Hematopoietic multipotent progenitor cell treated with erythropoietin and hydrocortisone succinate and interleukin-3 and kit ligand, for 8 days (in vitro differentiated cells): ENCODE measurements around the gene DEAF1.
A peak's percentile ranks its signal among the peaks of the same experiment; 100 is the strongest.

ENCODE experiments used
- DNase-seq: peaks from one replicate; pipeline ENCODE4 v3.0.0-alpha.2; 2015

Gene DEAF1

DNA sequence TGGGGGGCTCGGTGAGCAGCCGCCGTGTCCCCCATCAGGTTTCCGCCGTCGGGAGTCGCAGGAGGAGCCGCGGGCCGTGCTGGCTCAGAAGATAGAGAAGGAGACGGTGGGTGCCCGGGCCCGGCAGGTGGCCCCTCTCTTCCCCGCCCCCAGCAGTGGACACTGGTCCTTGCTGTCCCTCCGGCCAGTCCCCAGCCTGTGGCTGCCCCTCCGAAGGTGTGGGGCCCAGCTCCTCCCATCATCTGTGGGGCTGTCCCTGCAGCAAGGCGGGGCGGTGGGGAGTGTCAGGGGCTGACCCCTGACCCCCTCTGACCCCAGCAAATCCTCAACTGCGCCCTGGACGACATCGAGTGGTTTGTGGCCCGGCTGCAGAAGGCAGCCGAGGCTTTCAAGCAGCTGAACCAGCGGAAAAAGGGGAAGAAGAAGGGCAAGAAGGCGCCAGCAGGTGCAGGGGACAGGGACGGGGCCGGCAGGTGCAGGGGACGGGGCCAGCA is 26.3 kb upstream of the DEAF1 start:
- DNase-seq: no peak

DNA sequence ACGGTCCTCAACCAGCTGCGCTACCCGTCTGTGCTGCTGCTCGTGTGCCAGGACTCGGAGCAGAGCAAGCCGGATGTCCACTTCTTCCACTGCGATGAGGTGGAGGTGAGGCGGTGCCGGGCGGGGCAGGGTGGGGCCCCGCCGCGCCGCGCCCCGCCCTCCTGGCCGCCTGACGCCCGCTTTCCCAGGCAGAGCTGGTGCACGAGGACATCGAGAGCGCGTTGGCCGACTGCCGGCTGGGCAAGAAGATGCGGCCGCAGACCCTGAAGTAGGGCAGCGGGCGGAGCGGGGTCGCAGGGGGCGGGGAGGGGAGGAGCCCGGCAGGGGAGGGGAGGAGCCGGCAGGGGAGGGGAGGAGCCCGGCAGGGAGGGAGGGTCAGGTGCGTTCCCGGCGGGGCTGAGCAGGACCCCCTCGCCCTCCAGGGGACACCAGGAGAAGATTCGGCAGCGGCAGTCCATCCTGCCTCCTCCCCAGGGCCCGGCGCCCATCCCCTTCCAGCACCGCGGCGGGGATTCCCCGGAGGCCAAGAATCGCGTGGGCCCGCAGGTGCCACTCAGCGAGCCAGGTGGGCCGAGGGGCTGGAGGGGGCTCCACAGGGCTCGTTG is 25.7 kb upstream of the DEAF1 start:
- no peak for DNase-seq

DNA sequence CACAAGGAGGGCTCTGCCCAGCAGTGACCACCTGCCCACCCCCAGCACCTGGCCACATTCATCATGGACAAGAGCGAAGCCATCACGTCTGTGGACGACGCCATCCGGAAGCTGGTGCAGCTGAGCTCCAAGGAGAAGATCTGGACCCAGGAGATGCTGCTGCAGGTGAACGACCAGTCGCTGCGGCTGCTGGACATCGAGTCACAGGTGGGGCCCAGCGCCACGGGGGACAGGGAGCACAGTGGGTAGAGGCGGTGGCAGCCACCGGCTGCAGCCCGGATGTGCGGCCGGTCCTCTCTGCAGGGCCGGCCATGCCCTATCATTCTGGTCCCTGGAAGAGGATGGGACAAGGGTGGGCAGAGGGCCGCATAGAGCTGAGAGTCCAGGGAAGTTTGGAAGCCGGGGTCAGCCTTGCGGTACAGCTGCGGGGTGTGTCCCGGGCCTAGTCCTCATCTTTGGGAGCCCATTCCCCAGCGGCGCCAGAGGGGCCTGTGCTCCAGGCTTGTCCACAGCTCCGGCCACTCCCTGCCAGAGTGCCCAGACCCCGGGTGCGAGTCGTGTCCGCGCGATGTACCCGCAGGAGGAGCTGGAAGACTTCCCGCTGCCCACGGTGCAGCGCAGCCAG is 25.1 kb upstream of the DEAF1 start:
- no peak for DNase-seq

DNA sequence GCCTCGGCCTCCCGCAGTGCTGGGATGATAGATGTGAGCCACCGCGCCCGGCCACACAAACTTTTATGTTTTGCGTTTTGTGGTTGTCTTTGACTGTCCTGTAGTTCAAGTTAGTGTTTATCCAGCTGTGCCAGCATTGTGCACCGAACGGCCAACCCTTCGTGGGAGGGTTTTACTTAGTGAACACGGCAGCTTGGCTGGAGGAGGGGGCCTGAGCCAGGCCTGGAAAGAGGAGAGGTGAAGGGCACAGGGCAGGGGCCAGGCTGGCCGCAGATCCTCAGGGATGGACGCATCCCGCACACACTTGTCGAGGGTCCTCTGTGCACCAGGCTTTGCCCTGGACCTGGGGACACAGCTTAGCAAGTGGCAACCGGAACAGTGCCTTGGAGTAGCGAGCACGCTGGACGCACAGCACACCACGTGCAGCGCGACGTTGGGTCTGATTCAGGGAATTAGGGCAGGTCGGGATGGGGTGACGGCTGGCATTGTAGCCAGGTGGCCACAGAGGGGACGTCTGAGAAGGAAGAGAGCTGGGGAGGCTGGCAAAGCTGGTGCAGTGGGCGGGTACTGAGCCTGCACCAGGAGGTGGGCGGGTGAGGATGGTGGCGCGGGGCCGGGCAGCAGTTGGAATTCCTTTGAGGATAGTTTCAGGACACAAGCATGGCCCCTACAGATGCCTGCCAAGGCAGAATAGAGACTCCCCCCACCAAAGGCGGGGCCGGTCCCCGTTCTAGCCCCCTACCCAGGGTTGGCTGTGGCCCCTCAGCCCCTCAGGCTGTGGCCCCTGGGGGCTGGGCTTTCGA is 24.4 kb upstream of the DEAF1 start:
- no peak for DNase-seq

DNA sequence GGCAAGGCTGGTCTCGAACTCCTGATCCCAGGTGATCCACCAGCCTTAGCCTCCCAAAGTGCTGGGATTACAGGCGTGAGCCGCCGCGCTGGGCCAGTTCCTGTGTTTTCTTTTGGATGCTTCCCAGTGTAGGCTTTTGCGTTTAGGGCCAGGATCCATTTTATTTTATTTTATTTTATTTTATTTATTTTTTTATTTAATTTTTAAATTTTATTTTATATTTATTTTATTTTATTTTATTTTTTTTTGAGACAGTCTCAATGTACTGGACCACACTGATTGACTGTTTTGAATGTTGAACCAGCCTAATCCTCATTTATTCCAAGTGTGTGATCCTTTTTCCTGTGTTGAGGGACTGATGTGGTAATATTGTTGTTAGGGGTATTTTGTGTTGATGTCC is 19.4 kb upstream of the DEAF1 start:
- no peak for DNase-seq

DNA sequence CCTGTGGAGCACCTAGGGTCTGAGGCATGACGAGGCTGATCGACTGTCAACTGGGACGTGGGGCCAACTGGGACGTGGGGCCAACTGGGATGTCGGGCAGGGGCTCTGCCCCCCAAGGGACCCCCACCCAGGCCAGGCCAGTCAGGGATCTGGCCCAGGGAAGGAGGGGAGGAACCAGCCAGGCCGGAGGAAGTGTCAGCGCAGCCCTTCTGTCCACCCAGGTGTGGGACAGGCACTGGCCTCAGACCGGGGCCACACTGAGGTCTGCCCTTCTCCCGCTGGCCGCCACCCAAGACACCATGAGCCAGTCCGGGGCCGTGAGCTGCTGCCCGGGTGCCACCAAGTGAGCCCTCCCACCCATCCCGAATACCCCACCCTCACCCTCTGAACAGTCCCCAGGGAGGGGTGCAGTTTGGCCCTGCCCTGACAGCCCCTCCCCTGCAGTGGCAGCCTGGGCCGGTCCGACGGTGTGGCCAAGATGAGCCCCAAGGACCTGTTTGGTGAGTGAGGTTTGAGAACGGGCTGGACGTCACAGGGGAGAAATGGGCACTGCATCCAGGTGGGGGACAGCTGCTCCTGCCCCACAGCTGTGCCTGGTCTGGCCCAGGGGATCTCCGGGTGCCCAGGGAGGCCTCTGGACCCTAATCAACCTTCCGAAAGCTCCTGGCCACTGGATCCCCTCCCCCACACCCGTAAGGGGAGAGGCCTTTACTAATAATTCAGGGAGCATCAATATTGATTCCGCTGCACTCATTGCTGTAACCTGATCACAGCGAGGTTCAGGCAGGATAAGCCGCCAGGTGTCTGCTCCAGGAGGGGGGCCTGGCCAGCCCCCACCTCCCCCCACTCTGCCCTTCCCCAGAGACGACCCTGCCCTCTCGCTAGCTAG is 14.3 kb upstream of the DEAF1 start:
- no peak for DNase-seq

DNA sequence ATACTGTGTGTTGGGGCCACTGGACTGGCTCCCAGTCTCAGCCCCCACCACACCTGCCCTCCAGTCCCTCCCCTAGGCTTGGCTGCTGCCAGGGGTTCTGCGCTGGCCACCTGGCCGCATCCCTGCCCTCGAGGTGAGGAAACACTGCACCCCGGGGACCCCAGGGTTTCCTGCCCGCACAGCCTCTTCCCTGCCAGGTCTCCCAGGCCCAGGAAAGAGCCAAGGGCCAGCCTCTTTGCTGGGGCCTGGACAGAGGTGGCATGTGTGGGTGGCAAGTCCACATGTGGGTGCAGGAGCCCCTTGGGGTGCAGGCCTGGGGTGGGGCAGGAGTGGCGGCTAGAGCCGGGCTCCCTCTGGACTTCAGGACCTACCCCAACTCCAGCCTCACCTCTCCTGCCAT is 13.5 kb upstream of the DEAF1 start:
- no peak for DNase-seq

DNA sequence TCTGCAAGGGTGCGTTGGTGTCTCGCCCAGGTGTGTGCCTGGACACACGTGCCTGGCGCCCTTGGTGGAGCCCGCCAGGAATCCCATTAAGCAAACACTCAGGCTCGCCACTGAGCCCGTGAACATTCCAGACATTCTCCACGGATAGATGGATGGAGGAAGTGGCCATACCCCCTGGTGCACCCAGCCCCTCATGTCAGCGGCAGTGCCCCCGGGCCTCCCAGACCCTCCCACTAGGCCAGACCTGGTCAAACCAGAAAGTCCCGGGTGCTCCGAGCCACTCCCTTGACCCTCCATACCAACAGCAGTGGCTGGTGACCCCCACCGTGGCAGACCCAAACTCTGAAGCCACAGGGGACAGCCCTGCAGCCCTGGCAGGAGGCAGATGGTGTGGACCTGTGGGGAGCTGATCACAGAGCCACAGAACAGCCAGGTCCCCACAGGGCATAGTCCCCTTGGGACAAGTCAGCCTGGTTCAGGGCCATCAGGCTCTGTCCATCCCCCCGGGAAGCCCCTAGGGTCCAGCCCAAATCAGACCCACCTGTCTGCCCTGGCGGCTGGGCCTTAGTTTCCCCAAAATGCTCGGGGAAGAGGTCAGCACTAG is 12.9 kb upstream of the DEAF1 start:
- no peak for DNase-seq

DNA sequence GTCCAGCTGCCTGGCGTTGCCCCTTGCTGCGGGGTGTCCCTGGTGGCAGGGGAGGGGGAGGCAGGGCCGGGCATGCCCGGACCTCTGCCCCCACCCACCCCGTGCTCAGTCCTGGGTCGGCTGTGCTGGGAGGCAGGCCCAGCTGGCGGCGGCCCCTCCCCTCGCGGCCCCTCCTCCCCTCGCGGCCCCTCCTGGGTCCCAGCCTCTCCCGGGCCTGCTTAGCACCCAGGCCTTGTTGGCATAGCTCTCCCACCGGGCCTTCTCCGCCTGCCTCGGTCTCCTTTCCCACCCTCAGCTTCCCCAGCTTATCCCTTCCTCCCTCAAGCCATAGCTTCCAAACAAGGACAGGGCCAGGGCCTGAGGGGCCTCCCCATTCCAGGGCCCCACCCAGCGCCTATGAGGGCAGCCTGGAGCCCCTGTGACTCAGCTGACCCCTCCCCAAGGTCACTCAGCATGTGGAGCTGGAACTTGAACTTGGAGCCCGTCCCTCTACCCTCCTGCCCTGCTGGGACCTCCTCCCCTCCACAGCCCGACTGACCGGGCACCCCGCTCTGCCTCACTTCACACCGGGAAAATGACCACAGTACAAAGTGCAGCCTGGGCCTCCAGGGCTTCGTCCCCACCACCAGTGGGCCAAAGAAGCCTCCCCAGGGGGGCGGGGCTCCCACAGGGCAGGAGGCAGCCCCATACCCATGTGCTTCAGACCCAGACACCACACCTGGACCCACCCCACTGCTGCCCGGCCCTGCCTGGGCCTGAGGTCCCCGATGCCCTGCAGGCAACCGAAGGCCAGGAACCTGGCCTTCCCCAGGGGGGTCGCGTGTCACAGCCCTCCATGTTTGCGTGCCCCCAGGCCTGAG is 12.2 kb upstream of the DEAF1 start:
- no peak for DNase-seq

DNA sequence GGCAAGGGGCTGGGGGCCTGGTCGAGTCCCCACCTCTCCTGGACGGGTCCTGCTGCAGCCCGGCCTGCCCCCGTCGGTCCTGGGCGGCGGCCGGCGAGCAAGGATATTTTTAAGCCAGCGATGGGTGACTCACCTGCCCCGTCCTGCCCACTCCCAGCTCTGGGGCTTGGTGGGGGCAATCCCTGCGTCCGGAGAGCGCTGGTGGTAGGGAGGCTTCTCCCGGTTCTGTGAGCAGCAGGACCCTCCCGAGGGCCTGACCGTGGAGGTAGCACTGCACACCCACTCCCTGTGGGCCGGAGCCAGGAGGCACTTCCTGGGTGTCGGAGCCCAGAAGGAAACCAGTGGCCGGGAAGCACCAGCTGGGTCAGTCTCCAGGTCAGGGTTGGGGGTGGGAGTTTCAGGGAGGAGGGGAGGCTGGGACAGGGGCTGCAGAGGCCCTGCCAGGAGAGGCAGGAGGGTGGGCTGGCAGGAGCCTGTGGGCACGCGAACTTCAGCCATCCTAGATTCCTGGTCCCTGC is 11.5 kb upstream of the DEAF1 start:
- no peak for DNase-seq

DNA sequence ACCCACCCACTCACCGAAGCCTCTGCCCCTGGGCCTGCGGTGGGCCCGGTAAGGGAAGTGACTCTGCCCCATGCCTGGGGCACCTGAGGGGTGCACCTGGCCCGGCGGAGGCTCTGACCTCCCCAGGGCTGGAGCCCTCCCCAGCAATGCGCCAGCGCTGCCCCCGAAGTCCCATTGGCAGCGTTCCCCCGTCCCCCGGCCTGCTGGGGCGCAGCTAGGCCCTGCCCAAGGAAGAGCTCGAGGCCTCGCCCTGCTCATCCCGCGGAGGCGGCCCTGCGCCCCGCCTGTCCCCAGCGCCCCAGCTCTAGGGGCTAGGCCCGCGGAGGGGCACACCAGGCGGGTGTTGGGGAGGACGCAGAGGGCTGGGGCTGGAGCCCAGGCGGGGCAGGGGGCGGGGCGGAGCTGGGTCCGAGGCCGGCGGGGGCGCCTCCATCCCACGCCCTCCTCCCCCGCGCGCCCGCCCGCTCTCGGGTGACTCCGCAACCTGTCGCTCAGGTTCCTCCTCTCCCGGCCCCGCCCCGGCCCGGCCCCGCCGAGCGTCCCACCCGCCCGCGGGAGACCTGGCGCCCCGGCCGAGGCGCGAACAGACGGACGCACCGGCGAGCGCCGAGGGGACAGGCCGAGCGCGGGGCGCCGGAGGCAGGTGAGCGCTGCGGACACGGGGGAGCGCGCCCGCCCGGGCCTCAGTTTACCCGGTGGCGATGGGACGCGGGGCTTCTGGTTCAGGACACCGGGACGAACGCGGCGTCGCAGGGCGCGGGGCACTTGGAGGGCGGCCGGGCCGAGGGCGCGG is 10.8 kb upstream of the DEAF1 start, which contains the start of gene EPS8L2:
EPS8L2 (plus strand) TSS at position 586 of the 793 bp plus-strand sequence. CDS start 3,177 bp downstream, outside the sequence.
- no peak for DNase-seq

DNA sequence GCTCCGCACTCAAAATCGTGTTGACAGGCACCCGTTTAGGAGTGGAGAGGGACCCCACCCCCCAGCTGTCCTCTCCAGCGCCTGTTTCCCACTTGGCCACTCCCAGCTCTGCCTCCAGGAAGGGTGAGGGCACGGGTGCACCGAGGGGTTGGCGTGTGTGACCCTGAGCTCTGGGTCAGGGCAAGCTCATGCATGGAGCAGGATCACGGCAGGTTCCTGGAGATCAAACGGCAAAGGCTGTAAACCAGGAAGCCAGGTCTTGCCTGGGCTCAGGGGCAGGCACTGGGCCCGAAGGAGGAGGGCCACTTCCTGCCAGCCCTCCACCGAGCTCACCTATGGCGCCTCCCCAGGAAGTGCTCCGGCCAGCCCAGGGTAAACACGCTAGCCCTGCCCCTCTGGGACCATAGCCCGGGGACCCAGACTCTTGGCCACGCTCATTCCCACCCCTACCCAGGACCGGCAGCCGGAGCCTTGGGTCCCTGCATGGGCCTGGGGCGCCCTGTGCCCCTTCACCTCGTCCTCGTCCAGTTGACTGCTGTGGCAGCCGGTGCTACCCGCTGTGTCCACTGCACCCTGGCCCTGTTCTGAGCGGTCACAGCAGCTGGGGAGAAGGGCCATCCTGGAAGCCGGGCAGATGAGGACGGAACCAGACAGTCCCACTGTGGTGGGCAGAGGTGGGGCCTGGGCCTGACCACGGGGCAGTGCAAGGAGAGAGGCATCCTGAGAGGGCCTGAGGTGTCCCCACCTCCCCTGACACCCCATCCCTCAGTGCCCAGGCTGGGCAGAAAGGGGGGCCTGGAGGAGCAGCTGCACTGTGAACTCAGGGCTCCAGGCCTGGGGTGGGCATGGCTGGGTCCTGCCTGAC is 10.0 kb upstream of the DEAF1 start:
- DNase-seq: no peak

DNA sequence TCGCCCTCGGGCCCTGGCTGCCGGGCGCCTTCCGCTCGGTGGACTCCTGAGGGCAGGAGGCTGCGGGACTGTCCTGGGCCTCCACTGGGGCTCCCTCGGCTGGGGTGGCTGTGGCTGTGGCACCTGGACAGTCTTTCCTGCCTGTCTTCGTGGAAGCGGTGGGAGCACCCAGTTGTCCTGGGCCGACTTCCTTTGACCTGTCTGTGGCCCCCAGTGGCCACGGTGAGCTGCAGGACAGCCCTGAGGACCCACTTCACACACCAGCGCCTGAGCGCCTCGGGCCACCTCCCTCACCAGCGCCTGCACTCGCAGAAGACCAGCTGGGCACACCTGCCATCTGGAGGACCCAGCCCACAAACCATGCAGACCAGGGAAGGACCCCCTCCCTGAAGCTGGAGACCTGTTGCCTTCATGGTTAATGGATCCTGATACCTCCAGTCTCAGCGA is 9.2 kb upstream of the DEAF1 start:
- no peak for DNase-seq

DNA sequence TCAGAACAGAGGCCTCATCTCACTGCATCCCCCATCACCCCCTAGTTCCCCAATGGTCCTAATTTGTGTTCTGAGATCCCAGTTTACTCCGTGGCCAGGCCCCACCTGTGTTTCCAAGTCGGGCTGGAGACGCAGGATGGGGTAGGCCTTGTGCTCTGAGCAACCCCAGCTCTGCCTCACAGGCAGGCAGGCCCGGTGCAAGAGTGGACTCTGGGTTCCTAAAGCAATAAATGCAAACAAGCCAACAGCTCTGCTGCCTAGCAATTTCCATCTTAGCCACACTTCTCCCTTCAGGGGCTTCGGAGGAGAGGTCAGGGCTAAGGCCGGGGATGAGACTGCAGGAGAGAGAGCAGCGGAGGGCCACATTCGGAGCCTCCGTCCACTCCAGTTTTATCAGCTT is 8.5 kb upstream of the DEAF1 start:
- no peak for DNase-seq

DNA sequence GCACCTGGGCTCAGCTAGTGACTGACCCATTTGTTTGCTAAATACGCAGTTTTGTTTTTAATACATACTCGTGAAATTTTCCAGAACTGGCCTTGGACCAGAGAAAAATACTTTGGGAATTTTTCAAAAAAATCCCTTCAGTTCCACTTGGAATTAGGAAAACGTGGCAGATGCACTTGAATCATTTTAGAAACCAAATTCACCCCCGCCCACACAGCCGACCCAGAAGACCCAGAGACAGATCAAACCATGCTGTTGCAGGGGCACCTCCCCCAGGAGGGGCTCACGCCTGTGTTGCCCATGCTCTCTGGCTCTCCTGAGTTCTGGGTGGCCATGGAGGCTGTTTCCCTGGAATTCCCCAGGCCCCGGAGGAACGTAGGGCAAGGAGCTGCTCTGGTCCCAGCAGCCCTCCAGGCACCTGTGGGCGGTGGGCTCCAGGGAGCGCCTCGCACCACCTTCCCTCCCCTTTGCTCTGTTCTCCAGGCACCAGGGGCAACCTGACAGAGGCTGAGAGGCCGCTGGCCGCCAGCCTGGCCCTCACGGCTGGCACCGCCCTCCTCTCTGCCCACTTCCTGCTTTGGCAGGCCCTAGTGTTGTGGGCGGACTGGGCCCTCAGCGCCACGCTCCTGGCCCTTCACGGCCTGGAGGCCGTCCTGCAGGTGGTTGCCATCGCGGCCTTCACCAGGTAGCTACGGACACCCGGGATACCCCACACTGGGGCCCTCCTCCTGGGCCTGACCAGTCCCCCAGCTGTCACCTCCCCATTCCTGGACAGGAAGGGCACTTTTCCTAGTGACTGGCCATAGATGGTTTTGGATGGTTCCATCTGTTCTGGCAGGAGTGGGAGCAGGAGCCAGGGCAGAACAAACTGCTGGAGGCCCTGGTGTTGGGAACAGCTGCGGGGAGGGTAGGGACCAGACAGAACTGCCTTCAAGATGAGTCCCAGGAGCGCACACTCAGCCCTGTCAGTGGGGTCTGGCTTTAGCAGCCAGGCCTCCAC is 7.7 kb upstream of the DEAF1 start:
- peak; percentile 47 for DNase-seq

DNA sequence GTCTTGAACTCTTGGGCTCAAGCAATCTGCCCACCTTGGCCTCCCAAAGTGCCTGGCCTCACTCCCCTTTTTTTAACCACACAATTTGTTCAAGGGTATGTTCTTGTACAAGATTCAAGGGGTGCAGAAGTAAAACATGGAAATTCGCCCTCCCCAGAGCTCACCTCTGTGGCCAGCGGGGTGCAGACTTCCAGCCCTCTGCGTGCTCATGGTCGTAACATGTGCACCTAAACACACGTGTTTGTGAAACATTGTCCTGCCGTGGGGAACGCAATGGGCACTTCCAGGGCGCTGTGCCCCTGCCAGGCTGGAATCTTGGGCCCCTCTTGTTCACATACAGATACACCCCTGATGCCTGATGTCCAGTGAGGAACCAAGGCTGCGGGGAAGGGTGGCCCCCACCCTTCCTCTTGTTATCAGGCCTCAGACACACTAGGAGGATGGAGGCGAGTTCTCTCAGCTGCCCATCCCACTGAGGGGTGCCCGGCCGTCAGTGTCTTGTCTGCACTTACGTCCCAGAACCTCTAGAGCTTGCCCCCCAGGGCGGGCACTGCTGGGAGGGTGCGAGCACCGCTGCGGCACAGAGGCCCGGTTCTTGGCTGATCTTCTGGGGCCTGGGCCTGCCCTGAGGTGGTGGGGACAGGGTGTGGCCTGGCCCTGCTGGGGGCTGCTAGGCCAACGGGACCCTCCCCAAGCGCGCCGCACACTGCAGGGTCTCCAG is 6.9 kb upstream of the DEAF1 start:
- DNase-seq: peak; percentile 50

DNA sequence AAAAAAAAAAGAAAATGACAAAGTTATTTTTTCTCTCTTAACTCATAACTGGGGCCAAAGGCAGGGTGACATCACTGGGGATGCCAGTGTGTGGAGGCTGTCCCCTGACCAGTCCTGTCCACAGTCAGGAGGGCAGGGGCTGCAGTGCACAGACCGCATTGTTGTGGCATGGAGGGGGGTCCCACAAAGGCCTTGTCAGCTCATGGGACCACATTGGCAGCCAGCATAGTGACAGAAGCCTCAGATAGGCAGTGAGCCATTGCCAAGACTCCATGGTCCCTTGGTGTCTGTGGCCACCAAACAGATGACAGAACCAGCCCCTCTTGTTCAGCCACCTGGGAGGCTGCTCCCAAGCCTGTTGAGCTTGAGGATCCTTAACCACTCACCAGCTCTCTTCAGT is 4.7 kb upstream of the DEAF1 start:
- DNase-seq: no peak
